ENCODE results near the gene PLD5.
"Not testable (repeated sequence)": the region's sequence is repeated elsewhere in the genome, so short reads cannot be mapped to it uniquely, and the experiment has no call there.

PLD5 gene

DNA sequence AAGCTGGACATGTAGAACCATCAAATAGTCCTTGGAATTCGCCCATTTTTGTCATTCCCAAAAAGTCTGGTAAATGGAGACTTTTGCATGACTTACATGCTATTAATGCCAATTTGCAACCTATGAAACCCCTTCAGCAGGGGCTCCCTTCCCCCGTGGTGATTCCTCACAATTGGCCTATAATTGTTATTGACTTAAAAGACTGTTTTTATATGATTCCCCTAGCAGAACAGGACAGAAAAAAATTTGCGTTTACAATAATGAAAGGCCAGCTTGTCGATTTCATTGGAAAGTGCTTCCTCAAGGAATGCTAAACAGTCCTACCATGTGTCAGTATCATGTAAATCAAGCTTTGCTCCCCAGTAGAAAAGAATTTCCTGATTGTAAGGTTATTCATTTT, 311.5 kb downstream of the PLD5 start:
- not testable (repeated sequence) for DNase-seq (ENCODE audit: low read depth in 1 of 2, low spot score in 1 of 2)

DNA sequence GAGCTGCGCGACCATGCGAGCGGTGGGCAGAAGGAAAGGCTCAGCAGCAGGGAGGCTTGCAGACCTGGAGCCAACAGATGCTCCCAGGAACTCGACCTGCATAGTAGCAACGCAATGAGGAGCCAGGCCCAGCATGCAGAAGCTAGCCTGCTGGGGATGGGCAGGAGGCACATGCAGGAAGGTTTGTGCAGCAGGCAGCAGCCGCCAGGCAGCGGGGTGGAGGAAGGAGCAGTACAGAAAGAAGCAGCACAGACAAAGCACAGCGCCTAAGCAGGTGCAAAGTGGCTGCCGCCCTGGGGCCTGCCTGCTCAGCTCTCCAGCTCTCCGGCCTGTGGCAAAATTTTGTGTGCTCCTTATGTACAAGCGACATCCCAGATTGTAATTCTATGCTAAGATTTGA, 312.1 kb downstream of the PLD5 start:
- DNase-seq (ENCODE audit: low read depth in 1 of 2, low spot score in 1 of 2), result no peak

DNA sequence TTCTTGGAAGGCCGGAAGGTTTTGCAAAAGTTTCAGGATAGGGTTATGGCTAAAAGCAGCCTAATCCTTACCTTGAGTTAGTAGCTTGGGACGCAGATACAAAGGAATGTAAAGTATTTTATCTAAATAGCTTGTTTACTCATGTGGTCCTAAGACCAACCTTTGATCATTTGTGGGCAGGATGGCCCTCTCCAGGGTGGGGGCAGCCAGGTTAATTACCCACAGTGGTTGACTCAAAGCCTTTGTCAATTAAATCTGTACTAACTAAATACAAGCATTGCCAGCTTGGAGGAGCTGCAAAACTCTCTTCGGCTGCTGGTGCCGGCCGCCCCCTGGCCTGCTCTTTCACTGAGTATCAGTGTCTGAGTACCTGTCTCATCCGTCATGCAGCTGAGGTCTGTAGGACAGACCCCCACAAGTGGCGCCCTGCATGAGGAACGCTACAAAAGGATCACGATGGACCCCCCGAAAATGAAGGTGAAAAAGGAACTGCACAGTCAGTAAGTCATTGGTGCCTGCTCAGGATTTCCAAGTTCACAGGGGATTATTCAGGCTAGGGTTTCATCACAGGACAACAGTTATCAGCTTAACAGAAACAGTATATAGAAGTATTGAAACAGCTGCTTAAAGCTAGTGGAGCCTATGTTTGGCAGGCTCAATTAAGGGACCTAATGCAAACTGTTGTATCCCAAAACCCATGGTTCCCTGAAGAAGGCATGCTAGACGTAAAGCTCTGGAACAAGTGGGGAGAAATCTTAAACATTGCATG, 313.1 kb downstream of the PLD5 start:
- DNase-seq (ENCODE audit: low read depth in 1 of 2, low spot score in 1 of 2), result no peak

DNA sequence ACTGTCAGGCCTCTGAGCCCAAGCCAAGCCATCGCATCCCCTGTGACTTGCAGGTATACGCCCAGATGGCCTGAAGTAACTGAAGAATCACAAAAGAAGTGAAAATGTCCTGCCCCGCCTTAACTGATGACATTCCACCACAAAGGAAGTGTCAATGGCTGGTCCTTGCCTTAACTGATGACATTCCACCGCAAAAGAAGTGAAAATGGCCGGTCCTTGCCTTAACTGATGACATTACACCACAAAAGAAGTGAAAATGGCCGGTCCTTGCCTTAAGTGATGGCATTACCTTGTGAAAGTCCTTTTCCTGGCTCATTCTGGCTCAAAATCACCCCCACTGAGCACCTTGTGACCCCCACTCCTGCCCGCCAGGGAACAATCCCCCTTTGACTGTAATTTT, 314.2 kb downstream of the PLD5 start:
- DNase-seq (ENCODE audit: low read depth in 1 of 2, low spot score in 1 of 2), result not testable (repeated sequence)

DNA sequence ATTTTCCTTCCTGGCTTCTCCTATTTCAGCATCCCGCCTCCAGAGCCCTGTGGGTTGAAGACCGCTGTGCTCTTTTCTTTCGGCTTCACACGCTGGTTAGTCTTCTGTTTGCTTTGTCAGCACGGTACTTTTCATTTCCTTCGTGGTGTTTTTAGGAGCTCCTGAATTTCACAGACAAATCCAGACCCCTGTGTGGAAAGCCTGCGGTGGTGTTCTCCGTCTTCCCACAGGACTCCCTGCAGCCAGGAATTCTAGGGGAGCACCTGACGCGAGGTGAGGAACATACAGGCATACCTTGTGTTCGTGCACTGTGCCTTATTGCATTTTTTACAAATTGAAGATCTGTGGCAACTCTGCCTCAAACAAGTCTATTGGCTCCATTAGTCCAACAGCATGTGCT, 315.4 kb downstream of the PLD5 start:
- DNase-seq (ENCODE audit: low read depth in 1 of 2, low spot score in 1 of 2), result no peak

DNA sequence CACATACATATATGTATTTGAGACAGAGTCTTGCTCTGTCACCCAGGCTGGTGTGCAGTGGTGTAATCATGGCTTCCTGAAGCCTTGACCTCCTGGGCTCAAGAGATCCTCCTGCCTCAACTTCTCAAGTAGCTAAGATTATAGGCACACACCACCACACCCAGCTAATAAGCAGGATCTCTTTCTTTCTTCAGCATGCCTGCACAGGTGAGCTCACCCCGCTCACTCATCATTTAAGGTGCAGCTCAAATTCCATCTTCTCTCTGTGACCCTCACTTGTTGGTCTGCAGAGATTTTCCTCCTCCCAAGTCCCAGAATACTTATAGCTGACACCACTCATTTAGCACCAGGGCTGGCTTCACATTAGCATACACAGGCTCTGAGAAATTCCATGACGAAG, 316.5 kb downstream of the PLD5 start:
- DNase-seq (ENCODE audit: low read depth in 1 of 2, low spot score in 1 of 2), result no peak

DNA sequence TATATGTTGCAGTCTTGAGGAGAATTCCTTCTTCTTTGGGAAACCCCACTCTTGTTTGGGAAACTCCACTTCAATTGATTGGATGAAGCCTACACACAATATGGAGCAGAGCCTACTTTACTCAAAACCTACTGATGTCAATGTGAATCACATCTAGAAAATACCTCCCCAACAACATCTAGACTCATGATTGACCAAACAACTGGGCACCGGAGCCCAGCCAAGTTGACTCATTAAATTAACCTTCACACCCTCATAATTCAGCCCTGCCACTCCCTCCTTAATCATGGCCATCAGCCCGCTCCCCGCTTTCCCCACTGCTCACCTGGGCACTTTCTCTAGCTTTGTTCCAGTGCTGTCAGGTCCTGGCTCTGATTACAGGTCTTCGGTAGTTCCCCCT, 317.5 kb downstream of the PLD5 start:
- no peak for DNase-seq (ENCODE audit: low read depth in 1 of 2, low spot score in 1 of 2)

DNA sequence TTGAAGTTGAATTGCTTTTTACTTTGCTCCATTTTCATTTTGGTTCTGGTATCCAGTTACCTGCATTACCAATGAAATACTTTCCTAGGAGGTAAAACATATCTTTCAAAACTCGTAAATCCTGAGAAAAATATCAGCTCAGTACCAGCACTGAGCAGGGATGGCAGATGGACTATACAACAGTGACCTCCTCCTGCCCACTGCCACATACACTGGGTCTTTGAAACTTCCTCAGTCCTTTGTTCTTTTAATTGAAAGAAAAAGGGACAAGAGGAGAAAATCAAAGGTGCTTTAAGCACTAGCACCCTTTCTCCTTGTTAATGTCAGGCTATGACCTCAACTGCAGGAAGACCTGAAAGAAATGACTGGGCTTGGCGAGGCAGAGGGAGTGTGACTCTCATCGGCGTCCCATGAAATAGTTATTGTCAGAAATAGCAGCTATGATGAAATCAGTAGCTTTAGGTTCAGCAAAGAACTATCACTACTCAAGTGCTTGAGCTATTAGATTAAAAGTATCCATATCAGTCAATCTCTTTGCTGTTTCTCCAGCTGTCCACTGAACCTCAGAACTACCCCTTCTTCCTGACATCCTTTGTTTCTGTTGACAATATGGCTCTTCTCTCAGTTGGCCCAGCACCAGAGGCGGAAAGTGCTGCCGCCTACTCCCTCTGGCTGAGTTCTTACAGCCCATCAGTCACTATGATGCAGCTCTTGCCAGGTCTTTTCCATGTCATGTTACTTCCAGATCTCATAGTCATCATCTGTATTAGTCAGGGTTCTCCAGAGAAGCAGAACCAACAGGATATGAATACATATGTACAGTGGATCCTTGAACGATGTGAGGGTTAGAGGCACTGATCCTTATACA, 318.6 kb downstream of the PLD5 start:
- no peak for DNase-seq (ENCODE audit: low read depth in 1 of 2, low spot score in 1 of 2)

DNA sequence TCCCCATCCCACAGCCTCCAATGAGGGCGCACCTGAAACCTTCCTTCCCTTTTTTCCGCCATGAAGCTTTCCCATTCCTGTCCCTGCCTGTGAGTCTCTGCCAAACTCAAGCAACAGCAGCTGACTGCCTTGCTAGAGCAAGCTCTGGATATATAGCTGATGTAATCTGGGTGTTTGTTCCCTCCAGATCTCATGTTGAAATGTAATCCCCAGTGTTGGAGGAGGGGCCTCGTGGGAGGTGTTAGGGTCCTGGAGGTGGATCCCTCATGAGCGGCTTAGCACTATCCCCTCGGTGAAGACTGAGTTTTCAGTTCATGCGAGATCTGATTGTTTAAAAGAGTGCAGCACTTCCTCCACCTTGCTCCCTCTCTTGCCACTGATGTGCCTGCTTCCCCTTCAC, 321.2 kb downstream of the PLD5 start:
- no peak for DNase-seq (ENCODE audit: low read depth in 1 of 2, low spot score in 1 of 2)

DNA sequence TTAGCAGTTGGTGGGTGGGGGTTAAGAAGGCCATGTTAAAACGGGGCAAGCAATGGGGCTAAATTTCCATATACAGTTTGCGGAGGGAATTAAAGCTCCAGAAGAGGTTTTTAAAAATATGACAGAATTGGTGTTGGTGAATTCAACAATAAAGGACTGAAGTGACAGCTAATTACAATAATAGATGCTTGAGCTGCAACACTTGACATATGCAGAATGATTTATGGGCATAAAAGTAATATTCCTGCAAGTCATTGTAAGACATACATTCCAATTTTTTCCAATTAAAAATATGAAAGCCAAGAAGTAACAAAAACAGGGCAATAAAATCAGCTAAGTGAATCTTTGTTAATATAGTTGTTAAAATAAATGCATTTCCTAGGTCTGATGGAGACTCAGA, 323.4 kb downstream of the PLD5 start:
- no peak for DNase-seq (ENCODE audit: low read depth in 1 of 2, low spot score in 1 of 2)

DNA sequence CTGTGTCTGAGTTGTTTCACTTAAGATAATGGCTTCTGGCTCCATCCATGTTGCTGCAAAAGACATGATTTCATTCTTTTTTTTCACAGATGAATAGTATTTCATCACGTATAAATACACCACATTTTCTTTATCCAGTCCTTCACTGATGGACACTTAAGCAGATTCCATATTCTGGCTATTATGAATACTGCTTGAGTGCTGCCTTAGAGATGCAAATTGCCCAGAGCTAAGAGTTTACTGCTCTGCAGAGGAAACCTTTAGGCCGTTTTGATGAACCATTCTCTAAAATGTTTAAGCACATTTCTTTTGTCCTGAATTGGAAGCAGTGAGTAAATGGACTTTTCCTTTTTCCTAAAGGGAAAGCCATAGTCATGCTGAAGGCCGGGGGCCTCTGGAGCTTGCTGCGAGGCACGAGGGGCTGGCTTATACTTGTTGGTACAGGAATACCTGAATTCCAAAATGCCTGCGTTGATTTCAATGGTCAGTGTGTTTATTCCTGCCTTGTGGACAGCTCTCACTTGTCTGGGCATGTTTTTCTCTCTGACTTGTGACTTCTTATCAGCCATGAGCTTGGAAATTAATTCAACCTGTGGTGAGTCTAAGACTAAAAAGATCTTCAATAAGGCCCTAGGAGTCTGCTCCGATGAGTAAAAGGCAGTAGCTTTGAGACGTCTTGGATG, 324.6 kb downstream of the PLD5 start:
- DNase-seq (ENCODE audit: low read depth in 1 of 2, low spot score in 1 of 2), result no peak

DNA sequence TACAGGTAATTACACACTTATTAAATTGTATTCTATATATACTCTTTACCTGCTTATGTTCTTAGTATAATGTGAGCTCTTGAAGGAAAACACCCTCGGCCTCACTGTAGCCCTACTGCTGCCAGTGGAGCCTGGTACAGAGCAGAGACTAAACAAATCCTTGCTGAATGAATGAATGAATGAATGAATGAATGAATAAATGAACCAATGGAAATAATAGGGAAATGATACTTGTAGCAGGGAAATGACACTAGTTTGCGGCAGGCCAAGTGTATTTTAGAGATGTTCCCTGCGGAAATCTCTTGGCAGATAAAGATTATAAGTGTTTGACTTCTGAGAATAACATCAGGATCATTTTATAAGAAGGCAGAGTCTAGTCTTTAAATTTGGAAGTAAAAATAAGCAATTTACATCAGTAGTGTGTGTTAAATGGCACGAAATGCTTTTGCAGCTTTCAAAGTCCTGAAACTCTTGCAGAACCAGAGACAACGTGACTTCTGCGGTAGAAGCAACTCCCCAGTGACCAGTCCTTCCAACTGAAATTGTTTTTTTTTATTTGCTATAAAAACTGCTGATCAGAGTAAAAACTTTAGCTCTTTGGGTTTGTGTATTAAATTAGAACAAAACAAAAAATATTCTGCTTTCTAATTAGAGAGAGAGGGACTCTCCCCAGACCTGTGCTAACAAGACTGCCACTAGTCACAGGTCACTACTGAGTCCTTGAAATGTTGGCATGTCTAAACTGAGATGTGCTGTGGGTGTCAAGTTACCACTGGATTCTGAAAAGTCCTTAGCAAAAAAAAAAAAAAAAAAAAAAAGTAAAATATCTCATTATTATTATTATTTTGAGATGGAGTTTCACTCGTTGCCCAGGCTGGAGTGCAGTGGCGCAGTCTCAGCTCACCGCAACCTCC, 326.3 kb downstream of the PLD5 start:
- DNase-seq (ENCODE audit: low read depth in 1 of 2, low spot score in 1 of 2), result no peak

DNA sequence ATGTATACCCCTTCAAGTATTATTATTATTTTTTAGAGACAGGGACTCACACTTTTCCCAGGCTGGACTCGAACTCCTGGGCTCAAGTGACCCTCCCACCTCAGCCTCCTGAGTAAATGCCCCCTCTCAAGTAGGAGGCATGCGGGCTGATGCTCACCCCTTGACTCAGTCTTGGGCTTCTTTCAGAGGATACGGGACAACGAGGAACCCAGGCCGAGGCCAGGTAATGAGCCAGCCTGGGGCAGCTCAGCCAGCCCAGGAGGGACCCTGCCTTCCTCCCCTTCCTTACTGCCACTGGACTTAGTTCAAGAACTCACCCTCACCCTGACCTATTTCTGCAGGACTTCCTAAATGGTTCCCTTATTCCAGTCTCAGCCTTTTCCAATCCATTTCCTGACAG, 327.6 kb downstream of the PLD5 start:
- DNase-seq (ENCODE audit: low read depth in 1 of 2, low spot score in 1 of 2), result no peak

DNA sequence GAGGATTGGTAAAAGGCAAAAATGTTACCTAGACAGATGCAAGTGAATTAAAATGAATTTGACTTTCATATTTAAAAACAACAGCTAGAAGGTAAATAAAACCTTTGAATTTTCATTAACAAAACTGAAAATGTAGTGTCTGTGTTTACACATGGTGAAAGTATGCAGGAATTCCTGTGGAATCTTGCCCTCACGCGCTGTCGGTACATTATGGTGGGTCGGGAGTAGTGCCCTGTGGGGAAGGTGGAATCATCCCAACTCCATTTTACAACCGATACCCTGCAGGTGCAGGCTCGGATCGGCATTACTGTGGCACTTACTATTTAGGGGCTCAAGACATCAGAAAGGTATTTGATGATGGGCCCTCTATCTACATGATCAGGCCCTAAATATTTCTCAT, 328.4 kb downstream of the PLD5 start:
- DNase-seq (ENCODE audit: low read depth in 1 of 2, low spot score in 1 of 2), result no peak

DNA sequence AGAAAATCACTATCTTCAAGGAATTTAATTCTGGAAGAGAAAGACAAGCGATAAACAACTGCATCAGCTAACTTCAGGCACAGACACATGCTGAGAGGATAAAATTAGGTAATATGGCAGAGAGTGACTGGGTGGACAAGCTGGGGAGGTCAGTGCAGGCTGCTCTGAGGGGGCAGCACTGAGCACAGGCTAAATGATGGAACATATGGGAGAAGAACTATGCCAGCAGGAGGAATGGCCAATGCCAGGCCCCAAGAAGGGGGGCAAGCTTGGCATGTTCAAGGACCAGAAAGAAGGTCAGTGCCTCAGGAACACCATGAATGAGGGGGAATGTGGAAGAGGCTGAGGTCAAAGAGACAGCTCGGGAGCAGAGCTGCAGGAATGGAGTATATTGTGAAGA, 334.9 kb downstream of the PLD5 start:
- DNase-seq (ENCODE audit: low read depth in 1 of 2, low spot score in 1 of 2), result no peak

DNA sequence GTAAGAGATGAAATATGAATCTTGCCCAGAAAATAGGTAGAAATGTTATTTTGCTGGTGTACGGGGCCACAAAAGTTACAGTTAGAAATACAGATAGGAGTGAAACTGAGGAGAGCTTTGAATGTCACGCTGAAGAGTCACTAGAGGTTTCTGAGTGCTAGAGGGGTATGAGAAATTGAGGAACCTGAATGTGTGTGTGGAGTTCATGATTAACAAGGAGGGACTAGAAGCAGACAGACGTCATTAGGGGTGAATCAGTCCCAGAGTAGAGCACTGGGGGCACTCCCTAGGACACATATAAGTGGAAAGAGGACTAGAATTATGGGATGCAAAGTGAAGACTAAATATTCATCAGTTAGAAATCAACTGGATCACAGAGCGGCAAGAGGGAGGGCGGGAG, 336.7 kb downstream of the PLD5 start:
- no peak for DNase-seq (ENCODE audit: low read depth in 1 of 2, low spot score in 1 of 2)

DNA sequence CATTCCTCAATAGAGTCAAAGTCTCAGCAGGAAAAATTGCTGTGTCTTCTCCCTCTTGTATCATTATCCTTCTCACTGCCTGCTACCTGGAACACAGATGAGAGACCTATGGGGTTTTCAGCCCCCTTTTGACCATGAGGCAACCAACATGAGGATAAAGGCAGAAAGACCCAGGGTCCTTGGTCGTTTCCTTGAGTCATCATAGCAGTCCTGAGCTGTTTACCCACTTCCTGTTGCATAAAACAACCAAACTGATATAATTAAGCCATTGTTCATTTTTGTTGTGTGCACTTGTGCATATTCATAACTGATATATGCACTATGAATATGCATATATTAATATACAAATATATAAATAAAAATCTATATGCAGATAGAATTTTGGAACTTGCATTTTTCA, 337.3 kb downstream of the PLD5 start:
- DNase-seq (ENCODE audit: low read depth in 1 of 2, low spot score in 1 of 2), result no peak

DNA sequence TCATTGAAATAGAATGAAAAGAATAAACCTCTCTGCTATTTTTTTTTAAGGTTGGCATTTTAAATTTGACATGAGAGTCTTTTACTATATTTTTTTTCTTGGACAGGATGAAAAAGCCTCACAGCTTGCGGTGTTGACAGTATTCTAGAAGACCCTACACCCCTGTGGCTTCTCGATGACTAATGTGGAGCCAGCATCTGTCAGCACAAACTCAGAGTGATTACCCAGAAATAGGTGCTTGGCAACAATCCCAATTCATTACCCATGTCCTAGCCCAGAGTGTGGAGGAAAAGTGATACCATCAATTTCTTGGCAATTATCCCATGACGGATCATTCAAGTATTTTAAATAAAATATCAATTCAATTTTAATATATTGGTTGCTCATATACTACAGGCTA, 338.8 kb downstream of the PLD5 start:
- DNase-seq (ENCODE audit: low read depth in 1 of 2, low spot score in 1 of 2), result no peak

DNA sequence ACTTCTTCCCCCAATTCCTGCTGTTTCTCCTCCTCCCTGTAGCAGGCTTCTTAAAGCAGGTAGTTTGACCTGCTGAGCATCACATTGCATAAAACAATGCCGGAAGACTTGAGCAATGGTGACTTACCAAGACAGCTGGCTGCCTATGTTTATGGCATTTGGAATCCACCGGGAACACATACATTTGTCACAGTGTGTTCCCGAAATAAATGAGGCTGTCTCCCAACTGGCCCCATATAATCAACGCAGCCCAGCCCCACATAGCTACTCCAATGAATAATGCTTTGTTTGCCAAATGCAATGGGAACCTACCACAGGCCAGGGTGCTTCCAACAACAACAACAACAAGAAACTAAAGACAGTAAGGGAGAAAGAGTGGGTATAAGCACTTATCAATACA, 339.5 kb downstream of the PLD5 start:
- DNase-seq (ENCODE audit: low read depth in 1 of 2, low spot score in 1 of 2), result no peak

DNA sequence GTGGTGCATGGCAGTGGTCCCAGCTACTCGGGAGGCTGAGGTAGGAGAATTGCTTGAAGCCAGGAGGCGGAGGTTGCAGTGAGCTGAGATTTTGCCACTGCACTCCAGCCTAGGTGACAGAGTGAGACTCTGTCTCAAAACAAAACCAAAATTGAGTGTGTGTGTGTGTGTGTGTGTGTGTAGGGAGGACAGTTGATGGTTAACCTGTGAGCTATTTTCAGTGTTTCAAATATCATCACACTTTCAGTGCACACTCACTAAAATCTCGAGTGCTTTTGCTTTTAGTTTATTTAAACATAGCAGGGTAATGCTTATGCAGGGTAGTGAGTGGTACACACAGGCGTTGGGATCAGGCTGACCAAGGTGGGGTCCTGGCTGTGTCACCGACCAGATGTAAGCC, 344.7 kb downstream of the PLD5 start:
- not testable (repeated sequence) for DNase-seq (ENCODE audit: low read depth in 1 of 2, low spot score in 1 of 2)

All from activated CD4-positive, alpha-beta T cell treated with anti-CD3 and anti-CD28 coated beads, Interleukin-2, amount 50 U/mL, for 24 hours (primary cell).